GM12892 (cell line): Measurements from ENCODE around the gene GALNT14. TPM values are rescaled to one million over a fixed set of nuclear protein-coding genes. Genes with fewer than 3 reads are reported as not detected.
"Not testable (repeated sequence)": the region's sequence is repeated elsewhere in the genome, so short reads cannot be mapped to it uniquely, and the experiment has no call there.

Source experiments
- DNase-seq: peaks from one replicate; pipeline ENCODE4 v3.0.0; 2011; ENCODE audit not compliant: insufficient read length
- FAIRE-seq: peaks from 2 replicates; lab custom pipeline; 2011; peaks lifted over from hg19 to GRCh38; lab: Jason Lieb, UNC
- POLR2A ChIP-seq: IDR thresholded peaks from 2 replicates; pipeline ENCODE4 v1.6.1; 2011; ENCODE audit warnings: low read depth, low read length, control low read depth
- POLR2AphosphoS5 ChIP-seq: IDR thresholded peaks from 2 replicates; pipeline ENCODE4 v1.6.1; 2011; ENCODE audit warnings: low read depth, low read length, control low read depth
- TAF1 ChIP-seq: IDR thresholded peaks from 2 replicates; pipeline ENCODE4 v1.6.1; 2011; ENCODE audit warnings: low read depth, mild to moderate bottlenecking, control low read depth, low read length, borderline replicate concordance
- polyA plus RNA-seq: library from polyadenylated mRNA; unstranded; fragments of >200 nt; gene quantifications from one replicate; pipeline ENCODE4 v1.2.1, GENCODE V29; 2012; ENCODE audit warnings: missing spikeins, inconsistent platforms; ENCODE audit not compliant: missing spikeins

The GALNT14 gene
- polyA plus RNA-seq: 0.57 TPM

- FAIRE-seq: no peak
- peak; percentile 56 for DNase-seq
Measured at GRCh38 chr2:31138037-31138962, at the start of gene GALNT14. GALNT14 (minus strand) TSS chr2:31138440; CDS start chr2:31138086, 354 bp downstream.

GRCh38 chr2:31187166-31187565, 48.9 kb upstream of the GALNT14 start:
- DNase-seq (no peak), FAIRE-seq (no peak)
- TF ChIP-seq POLR2AphosphoS5 (no peak), TAF1 (no peak), POLR2A (no peak)

More at GRCh38 chr2:31138037-31138962, at the start of gene GALNT14:
- TF ChIP-seq POLR2AphosphoS5: no peak
- TF ChIP-seq TAF1: no peak
- TF ChIP-seq POLR2A: no peak

- DNase-seq, FAIRE-seq: not testable (repeated sequence)
Measured at GRCh38 chr2:31183973-31184372, 45.7 kb upstream of the GALNT14 start.

- DNase-seq (no peak), FAIRE-seq (no peak)
- no peak for TF ChIP-seq POLR2AphosphoS5
- no peak for TF ChIP-seq TAF1
- no peak for TF ChIP-seq POLR2A
Measured at GRCh38 chr2:31176742-31177141, 38.5 kb upstream of the GALNT14 start.

DNA sequence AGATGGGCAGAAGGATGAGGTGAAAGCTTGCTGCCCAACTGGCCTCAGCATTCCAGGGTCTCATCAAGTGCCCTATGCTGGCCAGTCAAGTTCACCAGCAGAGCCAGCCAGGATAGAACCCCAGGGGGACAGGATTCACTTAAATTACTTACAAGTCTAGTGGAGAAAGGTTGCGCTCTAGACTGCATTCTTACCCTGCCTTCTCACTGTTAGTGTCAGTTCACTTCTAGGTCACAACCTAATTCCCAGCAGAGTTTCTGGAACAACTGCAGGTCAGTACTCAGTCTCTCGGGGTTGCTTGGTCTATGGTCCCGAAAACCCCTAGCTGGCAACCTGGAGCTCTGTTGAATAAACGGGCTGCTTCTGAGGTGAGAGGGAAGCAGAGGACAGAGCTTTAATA, 32.9 kb upstream of the GALNT14 start:
- FAIRE-seq (no peak), DNase-seq (no peak)
- TF ChIP-seq POLR2AphosphoS5 (no peak), POLR2A (no peak), TAF1 (no peak)

GRCh38 chr2:31170071-31170698, 31.9 kb upstream of the GALNT14 start:
- DNase-seq (peak; percentile 50), FAIRE-seq (peak; percentile 95)
- TF ChIP-seq TAF1: no peak
- TF ChIP-seq POLR2A: no peak
- TF ChIP-seq POLR2AphosphoS5: no peak

GRCh38 chr2:31168291-31168690, 30.1 kb upstream of the GALNT14 start:
- no peak for FAIRE-seq
- no peak for DNase-seq
- TF ChIP-seq POLR2AphosphoS5 (no peak), TAF1 (no peak), POLR2A (no peak)

DNA sequence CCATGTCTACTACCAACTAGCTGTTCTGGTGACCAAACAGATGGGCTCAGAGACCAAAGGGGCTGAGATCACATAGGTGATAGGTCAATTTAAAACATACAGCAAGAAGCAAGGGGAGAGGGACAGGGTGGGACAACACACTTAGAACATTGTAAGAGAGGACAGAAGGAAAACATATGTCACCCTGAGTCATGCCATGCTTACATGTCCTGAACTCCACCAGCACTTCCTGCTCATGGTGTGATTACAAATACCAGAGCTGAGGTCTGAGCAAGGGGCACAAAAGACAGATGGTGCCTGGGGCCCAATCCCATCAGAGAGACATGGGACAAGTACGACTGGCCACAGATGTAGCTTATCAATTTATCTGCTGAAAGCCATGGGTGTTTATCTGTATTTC, 28.7 kb upstream of the GALNT14 start:
- DNase-seq (no peak), FAIRE-seq (no peak)

GRCh38 chr2:31163011-31163539, 24.8 kb upstream of the GALNT14 start:
- DNase-seq (no peak), FAIRE-seq (no peak)
- TF ChIP-seq POLR2AphosphoS5 (no peak), TAF1 (no peak), POLR2A (no peak)

More for the DNA sequence above, 28.7 kb upstream of the GALNT14 start:
- no peak for TF ChIP-seq POLR2AphosphoS5
- TF ChIP-seq POLR2A: no peak
- TF ChIP-seq TAF1: no peak

- DNase-seq (no peak), FAIRE-seq (no peak)
- TF ChIP-seq TAF1 (no peak), POLR2AphosphoS5 (no peak), POLR2A (no peak)
Measured at GRCh38 chr2:31161637-31162036, 23.4 kb upstream of the GALNT14 start.

GRCh38 chr2:31151501-31151900, 13.3 kb upstream of the GALNT14 start:
- no peak for DNase-seq
- no peak for FAIRE-seq
- TF ChIP-seq POLR2AphosphoS5: no peak
- no peak for TF ChIP-seq POLR2A
- TF ChIP-seq TAF1: no peak

DNA sequence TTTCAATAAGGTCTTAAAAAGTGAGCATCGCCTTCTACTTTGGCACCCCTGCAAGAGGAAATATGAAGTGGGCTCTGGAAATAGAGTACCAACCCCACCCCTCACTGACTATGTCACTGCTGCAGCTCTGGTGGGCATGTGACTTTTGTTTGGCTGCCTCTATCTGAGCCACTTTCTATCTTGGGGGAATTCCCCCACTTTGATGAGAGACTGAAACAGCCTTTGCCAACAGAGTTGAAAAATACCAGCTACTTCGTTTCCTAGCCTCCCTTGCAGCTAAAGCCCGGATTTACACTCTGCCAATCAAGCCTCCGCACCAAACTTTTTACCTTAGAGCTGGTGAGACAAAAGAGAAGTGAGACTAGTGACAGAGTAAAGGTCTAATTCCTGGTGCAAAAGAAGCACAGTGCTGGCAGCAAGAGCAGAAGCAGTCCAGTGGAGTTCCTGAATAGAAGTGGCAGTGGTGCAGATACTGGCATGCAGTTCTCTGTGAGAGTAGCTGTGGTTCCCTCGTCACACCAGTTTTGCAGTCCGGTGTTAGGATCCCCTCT, 12.0 kb upstream of the GALNT14 start:
- no peak for TF ChIP-seq POLR2A
- no peak for TF ChIP-seq POLR2AphosphoS5
- no peak for TF ChIP-seq TAF1
- no peak for DNase-seq
- no peak for FAIRE-seq
